Chondrocyte (in vitro differentiated cells): ENCODE data around the gene ST7. TPM values are rescaled to one million over a fixed set of nuclear protein-coding genes. Genes with fewer than 3 reads are reported as not detected.

Experiments used
- DNase-seq: peaks from one replicate; pipeline ENCODE4 v3.0.0; 2021; ENCODE audit warnings: mixed read lengths, low spot score
- H3K27ac Mint-ChIP-seq: one replicate; pipeline ENCODE4 v1.8.0; 2021; ENCODE audit warnings: mild to moderate bottlenecking, moderate library complexity, mixed read lengths; ENCODE audit not compliant: unreplicated experiment
- H3K27me3 Mint-ChIP-seq: 2 replicates; pipeline ENCODE4 v1.8.0; 2021; ENCODE audit warnings: low read depth, mixed read lengths
- H3K36me3 Mint-ChIP-seq: 2 replicates; pipeline ENCODE4 v1.8.0; 2021; ENCODE audit warnings: low read depth, mixed read lengths
- H3K4me1 Mint-ChIP-seq: 2 replicates; pipeline ENCODE4 v1.8.0; 2021; ENCODE audit warnings: low read depth, mild to moderate bottlenecking, mixed read lengths
- H3K4me3 Mint-ChIP-seq: one replicate; pipeline ENCODE4 v1.8.0; 2021; ENCODE audit warnings: mild to moderate bottlenecking, moderate library complexity, mixed read lengths; ENCODE audit not compliant: unreplicated experiment
- H3K9me3 Mint-ChIP-seq: 2 replicates; pipeline ENCODE4 v1.8.0; 2021; ENCODE audit warnings: low read depth, mixed read lengths
- CTCF ChIP-seq: fragments of 200-600 bp; sonication (generic); IDR thresholded peaks from 2 replicates; pipeline ENCODE4 v1.5.0; 2021; ENCODE audit warnings: antibody characterized with exemption, mild to moderate bottlenecking, moderate library complexity
- total RNA-seq: library from RNA; stranded (reverse); gene quantifications from 3 replicates; pipeline ENCODE4 v1.2.1, GENCODE V29; 2021

The ST7 gene
- total RNA-seq, 1 donor from 2014 or later: 69.7 TPM

GRCh38 chr7:117216010-117216409 lies 262.7 kb downstream of the ST7 start:
- H3K27me3 Mint-ChIP-seq: no peaks in the 10 kb centered on the region
- H3K9me3 Mint-ChIP-seq: no peaks in the 10 kb centered on the region
- H3K27ac Mint-ChIP-seq: no peak overlapping the region
- no peak overlapping the region for H3K4me3 Mint-ChIP-seq
- H3K36me3 Mint-ChIP-seq: peaks cover 22% of the 10 kb centered on the region
- no peak for TF ChIP-seq CTCF
- peaks cover 61% of the 10 kb centered on the region for H3K4me1 Mint-ChIP-seq
- DNase-seq: no peak

GRCh38 chr7:117216436-117217069 lies 263.3 kb downstream of the ST7 start:
- Mint-ChIP-seq H3K36me3 (peaks cover 19% of the 10 kb centered on the region), H3K9me3 (no peaks in the 10 kb centered on the region), H3K27ac (no peak overlapping the region), H3K4me3 (no peak overlapping the region), H3K4me1 (peaks cover 56% of the 10 kb centered on the region), H3K27me3 (no peaks in the 10 kb centered on the region)
- no peak for TF ChIP-seq CTCF
- no peak for DNase-seq

DNA sequence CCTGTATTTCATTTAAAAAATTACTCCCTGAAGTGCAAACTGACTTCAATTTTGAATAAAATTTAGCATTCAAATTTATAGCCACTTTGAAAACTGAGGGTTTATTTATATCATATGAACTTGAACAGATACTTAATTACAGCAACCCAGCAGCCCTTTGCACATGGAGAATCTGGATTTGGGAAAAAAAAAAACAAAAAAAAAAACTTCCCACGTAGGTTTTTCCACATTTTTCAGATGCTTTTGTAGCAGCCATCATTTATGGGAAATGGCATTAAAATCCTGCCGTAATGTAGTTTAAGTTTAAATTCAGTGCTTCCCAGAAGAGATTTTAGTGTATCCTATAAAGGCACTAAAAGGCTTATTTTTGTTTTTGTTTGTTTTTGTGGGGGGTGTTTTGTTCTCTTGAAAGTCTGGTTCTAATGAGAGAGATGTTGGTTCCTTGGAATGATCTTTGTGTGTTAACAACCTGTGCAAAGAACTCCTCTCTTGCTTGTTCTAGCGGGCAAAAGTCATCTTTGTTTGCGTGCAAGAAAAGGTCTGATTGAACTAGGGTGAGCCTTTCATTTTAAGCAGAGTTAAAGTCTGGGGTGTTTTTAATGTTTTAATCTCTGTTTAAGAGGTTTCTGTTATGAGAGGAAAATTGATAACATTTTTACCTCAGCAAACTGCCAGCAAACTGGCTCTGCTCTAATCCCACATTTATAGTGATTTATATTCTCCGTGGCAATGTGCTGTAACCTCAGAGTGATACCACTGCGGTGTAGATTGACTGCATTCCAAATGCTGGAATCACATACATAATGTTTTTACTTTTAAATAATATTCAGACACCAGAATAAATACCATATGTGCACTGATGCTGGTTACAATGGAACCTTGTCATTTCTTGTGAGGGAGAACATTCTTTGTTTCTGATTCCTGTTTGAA lies 264.1 kb downstream of the ST7 start:
- peaks cover 56% of the 10 kb centered on the region for H3K4me1 Mint-ChIP-seq
- no peak for DNase-seq

GRCh38 chr7:117218700-117219099 lies 265.4 kb downstream of the ST7 start:
- DNase-seq: no peak
- Mint-ChIP-seq H3K27ac (peak overlapping the region; percentile 70), H3K4me1 (peaks cover 47% of the 10 kb centered on the region), H3K36me3 (peaks cover 33% of the 10 kb centered on the region), H3K9me3 (no peaks in the 10 kb centered on the region), H3K27me3 (no peaks in the 10 kb centered on the region), H3K4me3 (no peak overlapping the region)
- TF ChIP-seq CTCF: no peak

More for the DNA sequence above, 264.1 kb downstream of the ST7 start:
- no peak for TF ChIP-seq CTCF
- H3K4me3 Mint-ChIP-seq: no peak overlapping the region
- peaks cover 23% of the 10 kb centered on the region for H3K36me3 Mint-ChIP-seq
- H3K9me3 Mint-ChIP-seq: no peaks in the 10 kb centered on the region
- no peaks in the 10 kb centered on the region for H3K27me3 Mint-ChIP-seq
- H3K27ac Mint-ChIP-seq: peak overlapping the region; percentile 70

- Mint-ChIP-seq H3K27ac (peak overlapping the region; percentile 70), H3K4me1 (peaks cover 47% of the 10 kb centered on the region), H3K9me3 (no peaks in the 10 kb centered on the region), H3K36me3 (peaks cover 35% of the 10 kb centered on the region), H3K27me3 (no peaks in the 10 kb centered on the region), H3K4me3 (no peak overlapping the region)
- DNase-seq: no peak
- TF ChIP-seq CTCF: no peak
These were observed 266.2 kb downstream of the ST7 start for GRCh38 chr7:117219485-117219884.
